ENCODE results near the gene TMEM52B. TPM values are rescaled to one million over a fixed set of nuclear protein-coding genes. Genes with fewer than 3 reads are reported as not detected.
"Not testable (repeated sequence)": the region's sequence is repeated elsewhere in the genome, so short reads cannot be mapped to it uniquely, and the experiment has no call there.

TMEM52B gene
- total RNA-seq, 4 donors from 2014 or later: 0.09 to 0.84 TPM; not detected in 2

DNA sequence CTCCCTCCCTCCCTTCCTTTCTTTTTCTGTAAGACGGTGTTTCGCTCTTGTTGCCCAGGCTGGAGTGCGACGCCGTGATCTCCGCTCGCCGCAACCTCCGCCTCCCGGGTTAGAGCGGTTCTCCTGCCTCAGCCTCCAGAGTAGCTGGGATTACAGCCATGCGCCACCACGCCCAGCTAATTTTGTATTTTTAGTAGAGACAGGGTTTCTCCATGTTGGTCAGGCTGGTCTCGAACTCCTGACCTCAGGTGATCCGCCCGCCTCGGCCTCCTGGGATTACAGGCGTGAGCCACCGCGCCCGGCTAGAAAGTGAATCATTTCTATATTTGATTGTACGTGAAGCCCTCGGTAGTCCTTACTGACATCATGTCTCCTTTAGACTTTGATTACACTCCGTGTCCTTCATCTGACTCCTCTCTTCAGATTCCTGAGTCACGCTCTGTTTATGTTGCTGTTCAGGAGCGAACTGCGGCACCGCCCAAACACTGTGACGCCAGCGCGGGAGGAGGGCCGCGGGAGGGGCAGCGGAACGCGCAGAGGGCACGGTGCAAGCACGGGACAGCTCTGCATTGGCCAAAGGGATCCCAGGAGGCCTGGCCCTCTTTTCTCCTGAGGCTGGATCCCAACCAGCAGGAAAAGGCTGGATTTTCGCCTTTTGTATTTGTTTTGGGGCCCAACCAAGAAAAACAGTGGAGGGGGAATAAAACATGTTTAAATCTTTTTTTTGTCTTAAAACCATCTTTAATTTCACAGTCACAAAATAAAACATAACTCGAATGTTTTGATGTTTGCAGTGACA lies 33.3 kb downstream of the TMEM52B start:
- TF ChIP-seq CTCF (IDR thresholded peaks at IDR 0.05): peak in 1 of 3 donors; percentile 23
- ATAC-seq (ENCODE audit: low FRiP score) (peak; percentile 96), DNase-seq (ENCODE audit: low spot score) (peak; percentile 86)

DNA sequence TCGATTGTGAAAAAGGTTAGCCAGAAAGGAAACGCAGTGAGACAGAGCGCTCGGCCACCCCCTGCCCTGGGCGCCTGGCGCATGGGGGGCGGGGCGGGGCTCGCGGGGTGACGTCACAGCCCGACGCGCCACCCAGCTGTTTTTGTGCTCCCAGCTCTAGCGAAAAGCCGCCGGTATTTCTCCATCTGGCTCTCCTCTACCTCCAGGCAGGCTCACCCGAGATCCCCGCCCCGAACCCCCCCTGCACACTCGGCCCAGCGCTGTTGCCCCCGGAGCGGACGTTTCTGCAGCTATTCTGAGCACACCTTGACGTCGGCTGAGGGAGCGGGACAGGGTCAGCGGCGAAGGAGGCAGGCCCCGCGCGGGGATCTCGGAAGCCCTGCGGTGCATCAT lies 33.9 kb downstream of the TMEM52B start, which contains the start of gene GABARAPL1:
Gene GABARAPL1 (plus strand): TSS at position 139 of the 393 bp plus-strand sequence. CDS start 253 bp downstream, at position 392.
- ATAC-seq (ENCODE audit: low FRiP score): peak; percentile 88
- DNase-seq (ENCODE audit: low spot score): peak; percentile 49
- TF ChIP-seq CTCF (IDR thresholded peaks at IDR 0.05): no peak

DNA sequence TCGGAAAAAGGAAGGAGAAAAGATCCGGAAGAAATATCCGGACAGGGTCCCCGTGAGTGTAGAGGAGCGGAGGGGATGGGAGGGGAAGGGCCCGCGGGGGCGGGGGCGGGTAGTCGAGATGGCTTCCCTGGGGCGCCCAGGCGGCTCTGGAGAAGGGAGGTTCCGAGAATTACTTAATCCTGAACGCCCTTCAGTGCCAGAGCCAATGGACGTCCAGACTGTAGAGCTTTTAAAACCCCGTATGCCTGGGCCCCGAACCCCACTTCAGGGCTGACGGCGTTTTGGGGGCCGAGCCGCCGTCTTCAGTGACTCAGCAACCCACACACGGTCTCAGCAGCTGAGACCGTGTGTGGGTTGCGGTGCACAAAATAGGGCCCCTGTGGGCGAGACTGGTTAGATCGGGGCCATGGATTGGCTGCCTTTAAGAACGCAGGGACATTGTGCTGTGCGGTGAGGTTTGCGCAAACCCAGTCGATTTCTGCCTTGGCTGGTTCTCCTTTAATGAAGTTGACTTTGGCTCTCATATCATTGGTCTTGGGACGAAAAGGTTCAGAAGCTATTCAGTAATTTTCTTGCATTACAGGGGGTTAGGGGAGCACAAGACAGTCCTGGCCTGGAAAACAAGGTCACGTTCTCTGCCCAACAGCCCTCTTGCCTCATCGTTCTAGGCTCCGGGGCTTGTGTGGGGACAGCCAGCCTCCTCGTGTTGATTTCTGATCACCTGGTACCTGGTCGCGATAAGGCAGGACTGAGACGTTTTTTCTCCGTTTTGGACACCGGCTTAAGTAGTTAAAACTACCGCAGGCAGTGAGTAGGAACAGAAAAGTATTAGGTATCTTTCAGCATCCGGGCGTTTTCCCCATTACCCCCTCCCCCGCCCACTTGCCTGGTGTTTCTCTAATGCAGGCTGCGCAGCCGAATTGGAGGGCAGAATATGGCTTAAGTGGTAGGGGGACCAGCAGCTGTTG lies 34.6 kb downstream of the TMEM52B start:
- DNase-seq (ENCODE audit: low spot score) (peak; percentile 55), ATAC-seq (ENCODE audit: low FRiP score) (peak; percentile 57)
- no peak for TF ChIP-seq CTCF (IDR thresholded peaks at IDR 0.05)

DNA sequence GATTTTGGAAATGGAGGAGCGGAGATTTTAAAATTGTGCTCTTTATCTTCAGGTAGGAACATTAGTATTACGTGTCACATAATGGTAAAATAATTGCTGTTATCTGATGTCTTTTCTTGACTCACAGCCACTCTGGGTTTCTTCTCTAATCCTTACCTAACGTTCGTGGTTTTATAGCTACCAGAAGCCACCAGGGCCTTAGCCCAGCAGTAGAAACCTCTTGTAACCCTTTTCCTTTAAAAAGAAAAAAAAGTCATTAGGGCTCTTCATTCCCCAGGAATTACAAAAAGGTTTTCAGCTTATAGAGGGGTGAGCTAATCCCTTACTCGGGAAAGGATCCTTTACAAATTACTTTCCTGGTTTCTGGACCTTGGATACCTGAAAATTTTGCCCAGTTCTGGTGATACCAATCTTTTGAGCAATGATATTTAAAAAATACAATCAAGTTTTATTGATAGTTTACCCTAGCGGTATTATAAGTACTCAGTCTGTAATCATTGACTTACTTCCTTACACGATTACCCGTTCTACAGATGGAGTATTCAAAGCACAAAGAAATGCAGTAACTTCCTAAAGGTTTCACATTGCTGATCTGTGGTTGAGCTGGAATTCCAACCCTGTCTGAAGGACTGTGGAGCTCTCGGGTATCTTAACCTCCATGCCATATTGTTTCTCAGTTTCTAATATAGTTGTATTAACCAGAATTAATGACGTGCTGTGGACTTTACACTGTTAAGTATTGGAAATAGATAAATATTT lies 35.5 kb downstream of the TMEM52B start:
- TF ChIP-seq CTCF (IDR thresholded peaks at IDR 0.05): no peak
- DNase-seq (ENCODE audit: low spot score): no peak
- no peak for ATAC-seq (ENCODE audit: low FRiP score)

DNA sequence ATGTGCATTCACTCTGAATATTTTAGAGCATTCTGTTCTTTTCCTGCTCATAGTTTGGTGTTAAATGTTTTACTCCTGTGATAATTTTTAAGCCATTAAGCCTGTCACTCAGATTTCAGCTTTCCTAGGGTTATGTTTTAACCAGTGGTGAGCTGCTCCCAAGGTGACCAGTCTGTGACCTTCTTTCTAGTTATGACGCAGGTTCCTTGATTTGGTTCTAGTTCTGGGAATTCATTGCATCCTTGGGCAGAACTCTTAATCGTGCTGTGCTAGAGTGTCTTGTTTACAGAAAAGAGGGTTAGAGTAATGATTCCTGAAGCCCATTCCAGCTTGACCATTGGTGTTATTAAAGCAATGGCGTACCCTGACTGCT lies 36.0 kb downstream of the TMEM52B start:
- no peak for ATAC-seq (ENCODE audit: low FRiP score)
- no peak for DNase-seq (ENCODE audit: low spot score)
- TF ChIP-seq CTCF (IDR thresholded peaks at IDR 0.05): no peak

DNA sequence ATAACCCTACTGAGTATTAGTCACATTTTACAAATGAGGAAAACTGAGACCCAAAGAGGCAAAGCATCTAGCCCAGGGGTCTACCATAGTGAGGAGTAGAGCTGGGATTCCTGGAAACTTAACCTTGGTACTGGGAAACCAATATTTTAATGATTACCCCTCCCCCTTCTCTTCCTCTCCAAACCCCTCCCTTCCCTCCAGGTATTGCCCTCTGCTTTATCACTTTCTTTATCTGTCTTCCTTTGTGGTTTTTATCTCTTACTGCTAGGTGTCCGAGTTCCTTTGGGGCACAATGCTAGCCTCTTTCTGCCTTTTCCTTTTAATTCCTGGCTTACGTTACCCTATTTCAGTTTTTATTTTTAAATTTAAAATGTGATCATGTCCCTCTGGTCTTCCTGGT lies 36.6 kb downstream of the TMEM52B start:
- TF ChIP-seq CTCF (IDR thresholded peaks at IDR 0.05): no peak
- ATAC-seq (ENCODE audit: low FRiP score): no peak
- no peak for DNase-seq (ENCODE audit: low spot score)

DNA sequence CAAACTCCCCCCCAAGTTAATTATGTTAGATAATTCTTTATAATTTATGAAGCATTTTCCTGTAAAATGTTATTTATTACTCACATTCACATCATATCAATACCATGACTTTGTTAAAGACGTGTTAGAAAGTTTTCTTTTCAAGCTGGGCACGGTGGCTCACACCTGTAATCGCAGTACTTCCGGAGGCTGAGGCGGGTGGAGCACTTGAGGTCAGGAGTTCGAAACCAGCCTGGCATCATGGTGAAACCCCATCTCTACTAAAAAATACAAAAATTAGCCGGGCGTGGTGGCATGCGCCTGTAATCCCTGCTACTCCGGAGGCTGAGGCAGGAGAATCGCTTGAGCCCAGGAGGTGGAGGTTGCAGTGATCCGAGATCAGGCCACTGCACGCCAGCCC lies 37.1 kb downstream of the TMEM52B start:
- not testable (repeated sequence) for ATAC-seq (ENCODE audit: low FRiP score); DNase-seq (ENCODE audit: low spot score)

Measured in omental fat pad (tissue), 4 donors.